Bone marrow (tissue), 2 donors: ENCODE data around the gene LRRC8E.
A peak's percentile ranks its signal among the peaks of the same experiment; 100 is the strongest.
"Not testable (repeated sequence)": the region's sequence is repeated elsewhere in the genome, so short reads cannot be mapped to it uniquely, and the experiment has no call there.

Experiments
- DNase-seq, 2 donors: peaks; one replicate each; lab custom pipeline; 2025; lab: John Stamatoyannopoulos, UW

The LRRC8E gene

DNA sequence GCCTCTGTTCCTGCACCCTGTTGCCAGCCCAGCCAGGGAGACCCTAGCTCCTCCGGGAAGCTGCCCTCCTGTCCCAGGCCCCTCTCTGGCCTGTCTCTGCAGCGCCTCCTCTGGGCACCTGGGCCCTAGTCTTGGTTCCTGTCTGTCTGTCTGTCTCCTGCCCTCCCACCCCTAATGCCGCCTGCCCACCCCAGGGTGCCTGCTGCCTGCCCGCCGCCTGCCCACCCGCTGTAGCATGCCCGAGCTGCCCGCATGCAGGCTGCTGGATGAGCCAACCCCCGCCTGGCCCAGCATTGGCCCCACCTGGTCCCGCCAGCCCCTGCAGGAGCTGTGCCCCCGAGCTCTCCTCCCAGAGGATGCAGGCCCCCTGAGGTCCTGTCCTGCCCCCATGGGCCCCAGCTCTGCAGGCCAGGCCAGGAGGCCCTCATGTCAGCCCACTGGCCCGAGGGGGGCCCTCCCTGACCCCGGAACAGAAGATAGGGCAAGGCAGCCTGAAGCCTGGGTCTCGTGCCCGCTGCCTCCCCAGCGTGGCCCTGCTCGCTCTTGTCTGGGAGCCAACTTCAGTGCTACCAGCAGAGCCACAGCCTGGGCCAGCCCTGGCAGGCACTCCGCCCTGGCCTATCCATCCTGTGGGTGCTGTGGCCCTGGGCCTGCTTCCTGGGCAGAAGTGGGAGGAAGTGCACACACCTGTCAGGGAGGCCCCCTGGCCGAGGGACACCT, 20.6 kb downstream of the LRRC8E start:
- DNase-seq, result no peak

- DNase-seq, result no peak
Measured at GRCh38 chr19:7909471-7910067, 21.3 kb downstream of the LRRC8E start.

DNA sequence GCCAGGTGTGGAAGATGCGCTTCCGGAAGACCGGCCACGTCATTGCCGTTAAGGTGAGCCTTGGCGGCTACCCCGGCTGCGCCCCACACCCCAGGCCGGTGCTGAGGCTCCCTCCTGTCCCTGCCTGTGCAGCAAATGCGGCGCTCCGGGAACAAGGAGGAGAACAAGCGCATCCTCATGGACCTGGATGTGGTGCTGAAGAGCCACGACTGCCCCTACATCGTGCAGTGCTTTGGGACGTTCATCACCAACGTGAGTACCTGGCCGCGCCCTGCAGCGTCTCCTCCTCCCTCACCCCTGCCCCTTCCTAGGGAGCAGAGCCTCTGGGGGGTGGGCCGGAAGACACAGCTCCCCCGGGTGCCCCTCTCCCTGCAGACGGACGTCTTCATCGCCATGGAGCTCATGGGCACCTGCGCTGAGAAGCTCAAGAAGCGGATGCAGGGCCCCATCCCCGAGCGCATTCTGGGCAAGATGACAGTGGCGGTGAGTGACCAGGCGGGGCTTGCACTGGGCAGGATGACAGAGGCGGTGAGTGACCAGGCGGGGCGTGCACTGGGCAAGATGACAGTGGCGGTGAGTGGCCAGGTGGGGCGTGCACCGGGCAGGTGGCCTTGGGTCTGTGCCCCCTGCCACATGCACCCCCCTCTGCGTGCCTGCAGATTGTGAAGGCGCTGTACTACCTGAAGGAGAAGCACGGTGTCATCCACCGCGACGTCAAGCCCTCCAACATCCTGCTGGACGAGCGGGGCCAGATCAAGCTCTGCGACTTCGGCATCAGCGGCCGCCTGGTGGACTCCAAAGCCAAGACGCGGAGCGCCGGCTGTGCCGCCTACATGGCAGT, 22.2 kb downstream of the LRRC8E start:
- DNase-seq, result no peak

- no peak for DNase-seq
Measured at GRCh38 chr19:7911508-7912143, 23.3 kb downstream of the LRRC8E start.

GRCh38 chr19:7912144-7912696, 23.9 kb downstream of the LRRC8E start:
- no peak for DNase-seq

DNA sequence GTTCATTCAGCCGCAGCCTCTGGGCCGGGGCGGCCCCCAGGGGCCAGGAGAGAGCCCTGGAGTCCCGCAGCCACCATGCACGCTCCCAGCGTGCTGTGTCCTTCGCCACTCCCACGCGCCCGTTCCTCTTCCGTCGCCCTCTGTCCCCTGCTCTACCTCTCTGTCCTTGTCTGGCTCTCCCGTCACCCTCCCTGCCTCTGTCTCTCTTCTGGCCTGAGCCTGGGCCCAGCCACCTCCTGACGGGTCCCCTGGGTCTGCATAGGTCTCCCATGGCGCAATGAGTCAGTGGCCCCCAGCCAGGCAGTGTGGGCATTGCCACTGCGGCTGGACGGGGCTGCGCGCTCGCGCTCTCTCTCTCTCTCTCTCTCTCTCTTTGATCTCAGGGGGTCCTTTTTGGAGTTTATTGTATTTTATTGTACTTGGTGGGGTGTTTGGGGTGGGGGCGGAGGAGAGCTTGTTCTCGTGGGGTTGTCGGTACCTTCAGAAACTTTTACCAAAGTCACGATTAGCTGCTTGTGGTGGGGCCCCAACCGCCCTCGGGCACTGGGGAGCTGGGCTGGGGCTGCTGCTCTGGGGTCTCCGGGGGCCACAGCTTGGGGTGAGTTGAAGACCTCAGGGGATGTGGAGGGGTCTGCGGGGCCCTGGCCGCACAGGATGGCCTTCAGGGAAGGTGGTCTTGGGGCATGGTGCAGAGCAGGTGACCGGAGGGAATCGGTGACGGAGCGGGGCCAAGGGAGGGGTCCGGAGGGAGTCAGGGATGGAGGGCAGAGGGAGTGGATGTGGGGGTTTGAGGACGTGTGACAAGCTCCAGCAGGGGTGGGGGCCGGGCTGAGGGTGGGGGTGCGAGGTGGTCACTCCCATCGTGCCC, 24.6 kb downstream of the LRRC8E start:
- no peak for DNase-seq

GRCh38 chr19:7913652-7914051, 25.3 kb downstream of the LRRC8E start:
- DNase-seq, result no peak

- no peak for DNase-seq
Measured at GRCh38 chr19:7914099-7914498, 25.8 kb downstream of the LRRC8E start.

GRCh38 chr19:7914598-7915045, 26.3 kb downstream of the LRRC8E start, which contains the start of gene TGFBR3L:
Gene TGFBR3L (plus strand): TSS chr19:7914830.
- DNase-seq, result no peak

DNA sequence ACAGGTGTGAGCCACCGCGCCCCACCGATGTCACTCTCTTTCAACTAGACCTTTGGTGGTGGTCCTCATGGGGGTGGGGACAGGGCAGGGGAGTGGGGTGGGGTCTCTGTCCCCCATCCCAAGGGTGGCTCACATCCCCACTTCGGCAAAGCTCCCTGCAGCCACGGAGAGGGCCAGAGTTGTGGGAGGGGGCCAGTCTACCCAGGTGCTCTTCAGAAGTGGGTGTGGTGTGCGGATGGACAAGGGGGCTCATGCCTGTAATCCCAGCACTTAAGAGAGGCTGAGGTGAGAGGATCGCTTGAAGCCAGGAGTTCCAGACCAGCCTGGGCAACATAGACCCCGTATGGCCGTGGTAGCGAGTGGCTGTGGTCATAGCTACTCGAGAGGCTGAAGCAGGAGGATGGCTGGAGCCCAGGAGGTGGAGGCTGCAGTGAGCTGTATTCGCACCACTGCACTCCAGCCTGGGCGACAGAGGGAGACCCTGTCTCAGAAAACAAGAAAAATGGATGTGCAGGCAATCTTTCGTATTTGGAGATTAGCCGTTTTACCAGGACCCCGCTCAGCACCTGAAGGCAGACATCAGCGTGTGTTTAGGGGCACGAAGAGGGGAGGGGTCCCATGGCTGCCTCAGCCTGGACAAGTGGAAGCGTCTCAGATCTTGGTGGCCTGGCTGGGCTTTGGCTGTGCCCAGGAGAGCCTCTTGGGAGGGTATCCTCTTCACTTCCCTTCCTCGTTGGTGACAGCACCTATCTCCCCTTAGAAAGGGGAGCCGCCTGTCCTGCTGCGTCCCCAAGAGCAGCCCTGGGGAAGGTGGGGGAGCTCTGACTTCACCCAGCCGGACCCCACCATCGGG, 27.2 kb downstream of the LRRC8E start:
- DNase-seq, result no peak

DNA sequence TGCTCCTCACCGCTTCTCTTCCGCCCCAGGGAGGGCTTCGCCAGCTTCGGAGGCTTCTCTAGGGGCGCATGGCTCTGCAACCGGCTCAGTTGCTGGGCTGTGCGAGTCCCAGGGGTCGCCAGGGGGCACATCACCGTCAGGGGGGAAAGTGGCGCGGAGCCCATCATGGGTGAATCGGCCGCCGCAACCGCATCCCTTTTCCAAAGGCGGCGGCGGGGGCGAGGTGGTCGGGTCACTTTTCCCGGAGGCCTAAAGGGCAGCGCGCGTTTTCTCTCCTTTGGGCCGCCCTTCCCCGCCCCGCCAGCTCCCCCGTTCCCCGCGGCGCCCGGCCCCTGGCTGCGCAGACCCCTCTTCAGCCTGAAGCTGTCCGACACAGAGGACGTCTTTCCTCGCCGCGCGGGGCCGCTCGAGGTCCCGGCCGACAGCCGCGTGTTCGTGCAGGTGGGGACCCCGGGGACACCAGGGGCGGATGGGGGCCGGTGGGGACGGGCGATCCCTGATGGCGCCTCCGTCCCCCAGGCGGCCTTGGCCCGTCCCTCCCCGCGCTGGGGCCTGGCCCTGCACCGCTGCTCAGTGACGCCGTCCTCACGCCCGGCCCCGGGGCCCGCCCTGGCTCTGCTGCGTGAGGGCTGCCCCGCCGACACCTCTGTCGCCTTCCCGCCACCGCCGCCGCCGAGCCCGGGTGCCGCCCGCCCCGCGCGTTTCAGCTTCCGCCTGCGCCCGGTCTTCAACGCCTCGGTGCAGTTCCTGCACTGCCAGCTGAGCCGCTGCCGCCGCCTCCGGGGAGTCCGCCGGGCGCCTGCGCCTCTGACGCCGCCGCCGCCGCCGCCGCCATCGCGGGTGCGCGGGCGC, 28.0 kb downstream of the LRRC8E start:
- peak in 1 of 2 donors; percentile 41 for DNase-seq

DNA sequence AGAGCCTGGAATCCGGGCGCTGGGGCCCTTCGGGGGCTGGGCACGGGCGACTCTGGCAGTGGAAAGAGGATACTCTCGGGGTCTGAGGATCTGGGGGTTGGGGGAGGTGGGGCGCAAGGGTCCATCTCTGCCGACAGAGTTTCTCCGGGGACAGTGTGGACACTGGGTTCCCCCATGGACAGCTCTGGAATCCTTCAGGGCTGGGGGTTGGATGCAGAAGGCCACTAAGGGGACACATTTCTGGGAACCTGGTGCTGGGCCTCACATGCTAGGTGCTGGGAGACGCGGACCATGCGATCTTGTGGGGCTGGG, 28.6 kb downstream of the LRRC8E start:
- DNase-seq, result peak in 1 of 2 donors; percentile 41

DNA sequence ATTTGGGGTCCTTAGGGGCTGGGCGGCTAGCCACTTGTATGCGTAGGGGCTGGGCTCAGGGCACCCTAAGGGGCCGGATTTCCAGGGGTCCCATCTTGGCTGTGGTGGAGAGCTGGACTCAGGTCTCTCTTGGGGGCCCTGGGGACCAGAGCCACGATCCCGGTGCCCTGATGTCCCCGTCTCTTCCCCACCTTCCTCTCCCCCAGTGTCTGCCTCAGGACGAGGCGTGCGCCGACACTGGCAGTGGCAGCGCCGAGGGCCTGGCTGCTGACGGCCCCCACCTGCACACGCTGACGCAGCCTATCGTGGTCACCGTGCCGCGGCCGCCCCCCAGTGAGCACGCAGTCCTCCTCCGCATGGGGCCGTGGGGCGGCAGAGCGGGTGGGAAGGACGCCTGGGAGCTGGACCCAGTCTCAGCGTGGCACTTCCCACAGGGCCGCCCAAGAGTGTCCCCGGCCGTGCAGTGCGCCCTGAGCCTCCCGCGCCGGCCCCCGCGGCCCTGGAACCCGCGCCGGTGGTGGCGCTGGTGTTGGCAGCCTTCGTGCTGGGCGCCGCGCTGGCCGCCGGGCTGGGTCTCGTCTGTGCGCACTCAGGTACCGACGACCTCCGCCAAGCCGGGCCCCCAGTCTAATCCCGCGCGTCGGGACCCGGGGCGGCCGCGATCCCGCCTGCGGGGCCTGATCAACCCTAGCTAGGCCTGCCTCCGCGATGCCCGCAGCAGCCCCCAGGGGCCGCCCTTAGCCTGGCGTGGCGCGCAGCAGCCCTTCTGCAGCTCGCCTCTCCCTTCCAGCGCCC, 29.2 kb downstream of the LRRC8E start:
- peak in 1 of 2 donors; percentile 22 for DNase-seq

DNA sequence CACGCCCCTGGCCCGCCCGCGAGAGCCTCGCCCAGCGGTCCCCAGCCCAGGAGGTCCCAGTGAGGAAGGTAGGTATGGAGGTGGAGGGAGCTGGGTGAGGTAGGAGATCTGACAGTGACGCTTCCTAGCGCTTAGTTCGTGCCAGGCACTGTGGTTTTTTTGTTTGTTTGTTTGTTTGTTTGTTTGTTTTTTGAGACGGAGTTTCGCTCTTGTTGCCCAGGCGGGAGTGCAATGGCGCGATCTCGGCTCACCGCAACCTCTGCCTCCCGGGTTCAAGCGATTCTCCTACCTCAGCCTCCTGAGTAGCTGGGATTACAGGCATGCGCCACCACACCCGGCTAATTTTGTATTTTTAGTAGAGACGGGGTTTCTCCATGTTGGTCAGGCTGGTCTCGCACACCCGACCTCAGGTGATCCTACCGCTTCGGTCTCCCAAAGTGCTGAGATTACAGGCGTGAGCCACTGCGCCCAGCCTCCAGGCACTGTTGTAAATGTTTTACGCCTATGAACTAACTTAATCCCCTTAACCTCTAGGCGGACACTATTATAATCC, 29.8 kb downstream of the LRRC8E start:
- not testable (repeated sequence) for DNase-seq

DNA sequence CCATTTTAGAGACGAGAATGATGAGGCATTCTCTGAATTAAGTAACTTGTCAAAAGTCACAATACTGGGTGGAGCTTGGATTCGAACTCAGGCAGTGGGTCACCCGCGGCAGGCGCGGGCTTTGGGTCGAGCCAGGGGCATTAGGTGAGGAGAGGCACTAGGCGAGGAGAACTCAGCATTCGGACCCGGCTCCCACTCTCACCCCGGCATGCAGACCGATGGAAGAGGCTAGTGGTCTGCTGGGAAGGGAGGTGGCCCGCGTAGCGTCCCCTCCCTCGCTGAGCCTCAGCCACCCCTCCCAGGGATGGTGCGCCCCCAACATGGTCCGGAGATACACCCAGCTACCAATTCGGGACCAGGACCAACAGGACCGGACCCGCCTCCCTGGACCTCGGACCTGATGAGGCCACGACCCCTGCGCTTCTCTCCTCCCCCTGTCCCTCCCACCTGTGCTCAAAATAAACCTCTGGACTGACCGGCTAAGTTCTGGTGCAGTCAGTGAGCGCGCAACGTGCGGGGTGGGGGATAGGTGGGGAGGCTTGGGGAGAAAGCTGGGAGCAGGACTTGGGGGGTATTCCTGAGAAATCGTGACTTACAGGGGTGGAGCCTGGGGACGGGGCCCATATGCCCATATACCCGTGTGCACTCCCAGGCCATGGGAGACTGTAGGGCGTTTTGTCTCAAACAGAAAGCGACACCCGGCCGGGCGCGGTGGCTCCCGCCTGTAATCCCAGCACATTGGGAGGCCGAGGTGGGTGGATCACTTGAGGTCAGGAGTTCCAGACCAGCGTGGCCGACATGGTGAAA, 30.5 kb downstream of the LRRC8E start:
- DNase-seq, result no peak

DNA sequence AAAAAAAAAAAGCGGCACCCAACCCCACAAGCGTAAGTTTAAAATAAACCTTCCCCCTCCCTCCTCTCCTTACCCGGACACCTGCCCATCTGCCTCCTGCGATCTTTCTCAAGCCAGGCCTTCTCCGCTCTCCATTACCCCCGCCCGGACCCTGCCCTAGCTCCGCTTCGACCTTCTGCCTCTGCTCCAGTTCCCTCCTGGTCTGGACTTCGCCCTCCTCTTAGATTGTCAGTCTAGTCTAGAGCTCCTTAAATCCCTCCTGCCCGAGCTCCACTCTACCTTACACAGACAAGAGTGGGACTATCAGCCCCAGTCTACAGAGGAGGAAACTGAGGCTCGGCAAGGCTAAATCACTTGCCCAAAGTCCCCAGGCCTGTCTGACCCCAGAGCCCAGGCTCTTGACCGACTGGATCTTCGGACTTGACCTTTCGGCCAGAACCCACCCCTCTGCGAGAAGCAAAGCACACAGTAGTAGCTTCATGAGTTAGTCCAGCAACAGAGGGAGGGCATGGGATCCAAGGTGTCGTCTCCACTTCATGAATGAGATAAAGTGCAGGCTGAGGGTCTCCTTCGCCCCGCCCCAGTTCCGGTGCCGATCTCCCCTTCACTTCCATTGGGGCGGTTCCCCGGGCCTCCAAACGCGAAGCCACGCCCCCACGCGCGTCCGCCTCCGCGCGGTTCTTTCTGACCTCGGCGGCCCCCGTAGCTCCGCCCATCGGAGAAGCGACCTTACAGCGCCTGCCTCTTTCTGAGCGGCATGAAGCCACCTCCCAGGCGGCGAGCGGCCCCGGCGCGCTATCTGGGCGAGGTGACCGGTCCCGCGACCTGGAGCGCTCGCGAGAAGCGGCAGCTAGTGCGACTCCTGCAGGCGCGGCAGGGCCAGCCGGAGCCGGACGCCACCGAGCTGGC, 31.6 kb downstream of the LRRC8E start, which contains the start of gene SNAPC2:
SNAPC2 (plus strand) TSS at position 729 of the 909 bp plus-strand sequence; CDS start at position 758, 29 bp downstream.
- DNase-seq, result peak; percentile 83 to 100
